ENCODE results near the gene RAI14.

RAI14 gene

GRCh38 chr5:34648039-34648839 lies 7.9 kb upstream of the RAI14 start:
- DNase-seq (ENCODE audit: low spot score): no peak

GRCh38 chr5:34648840-34649158 lies 7.3 kb upstream of the RAI14 start:
- no peak for DNase-seq (ENCODE audit: low spot score)

GRCh38 chr5:34651791-34652190 lies 4.3 kb upstream of the RAI14 start:
- DNase-seq (ENCODE audit: low spot score): no peak

GRCh38 chr5:34652466-34652865 lies 3.7 kb upstream of the RAI14 start:
- no peak for DNase-seq (ENCODE audit: low spot score)

- no peak for DNase-seq (ENCODE audit: low spot score)
Measured at GRCh38 chr5:34652914-34653313, 3.2 kb upstream of the RAI14 start.

- DNase-seq (ENCODE audit: low spot score): no peak
Measured at GRCh38 chr5:34653708-34654107, 2.4 kb upstream of the RAI14 start.

- DNase-seq (ENCODE audit: low spot score): peak; percentile 59
Measured at GRCh38 chr5:34655354-34655991, 655 bp upstream of the RAI14 start.

GRCh38 chr5:34656700-34657273 lies 659 bp downstream of the RAI14 start:
- DNase-seq (ENCODE audit: low spot score): peak; percentile 62

- DNase-seq (ENCODE audit: low spot score): peak; percentile 63
Measured at GRCh38 chr5:34657274-34657921, 1.3 kb downstream of the RAI14 start.

- no peak for DNase-seq (ENCODE audit: low spot score)
Measured at GRCh38 chr5:34657988-34658387, 1.9 kb downstream of the RAI14 start.

- DNase-seq (ENCODE audit: low spot score): no peak
Measured at GRCh38 chr5:34659168-34659567, 3.0 kb downstream of the RAI14 start.

- DNase-seq (ENCODE audit: low spot score): no peak
Measured at GRCh38 chr5:34660444-34660843, 4.3 kb downstream of the RAI14 start.

GRCh38 chr5:34663771-34664496 lies 7.8 kb downstream of the RAI14 start:
- DNase-seq (ENCODE audit: low spot score): no peak

GRCh38 chr5:34666392-34667080 lies 10.4 kb downstream of the RAI14 start:
- DNase-seq (ENCODE audit: low spot score): no peak

GRCh38 chr5:34667705-34668104 lies 11.6 kb downstream of the RAI14 start:
- no peak for DNase-seq (ENCODE audit: low spot score)

GRCh38 chr5:34669931-34670516 lies 13.9 kb downstream of the RAI14 start:
- DNase-seq (ENCODE audit: low spot score): no peak

- no peak for DNase-seq (ENCODE audit: low spot score)
Measured at GRCh38 chr5:34672196-34672595, 16.1 kb downstream of the RAI14 start.

- no peak for DNase-seq (ENCODE audit: low spot score)
Measured at GRCh38 chr5:34673463-34674125, 17.5 kb downstream of the RAI14 start.

- DNase-seq (ENCODE audit: low spot score): no peak
Measured at GRCh38 chr5:34674187-34674586, 18.1 kb downstream of the RAI14 start.

- DNase-seq (ENCODE audit: low spot score): no peak
Measured at GRCh38 chr5:34675857-34676256, 19.7 kb downstream of the RAI14 start.

- no peak for DNase-seq (ENCODE audit: low spot score)
Measured at GRCh38 chr5:34676416-34676815, 20.3 kb downstream of the RAI14 start.
